Activated naive CD8-positive, alpha-beta T cell treated with anti-CD3 and anti-CD28 coated beads, Interleukin-2, amount 10 ng/mL, durations not matched to agents 7 days and 5 days (primary cell): ENCODE data around the gene CORO2B. TPM values are rescaled to one million over a fixed set of nuclear protein-coding genes. Genes with fewer than 3 reads are reported as not detected.
A peak's percentile ranks its signal among the peaks of the same experiment; 100 is the strongest.

Experiments used
- ATAC-seq: fragments of 150-1000 bp; cut with Tn5 transposase; one replicate; pipeline ENCODE4 v1.10.0; 2021; ENCODE audit warnings: low read depth, moderate library complexity
- POLR2A ChIA-PET: fragments of 350-600 bp; sonication (Branson Sonifier 250); formaldehyde crosslinking; loops from one replicate; lab custom pipeline; 2021; ENCODE audit warnings: antibody characterized with exemption; lab: Charles Lee
- DNase-seq: peaks from one replicate; pipeline ENCODE4 v3.0.0; 2021
- H3K27ac Mint-ChIP-seq: one replicate; pipeline ENCODE4 v1.8.0; 2022; ENCODE audit warnings: mild to moderate bottlenecking, mixed read lengths
- H3K27me3 Mint-ChIP-seq: one replicate; pipeline ENCODE4 v1.8.0; 2022; ENCODE audit warnings: mild to moderate bottlenecking, moderate library complexity, mixed read lengths
- H3K36me3 Mint-ChIP-seq: one replicate; pipeline ENCODE4 v1.8.0; 2021; ENCODE audit warnings: mild to moderate bottlenecking, mixed read lengths
- H3K4me1 Mint-ChIP-seq: one replicate; pipeline ENCODE4 v1.8.0; 2021; ENCODE audit warnings: mixed read lengths
- H3K4me3 Mint-ChIP-seq: one replicate; pipeline ENCODE4 v1.8.0; 2022; ENCODE audit warnings: mild to moderate bottlenecking, moderate library complexity, mixed read lengths
- H3K9me3 Mint-ChIP-seq: one replicate; pipeline ENCODE4 v1.8.0; 2021; ENCODE audit warnings: mixed read lengths
- total RNA-seq, 2 experiments: library from RNA; stranded (reverse); gene quantifications; one replicate each; pipeline ENCODE4 v1.2.3, GENCODE V29; 2021

The CORO2B gene
- total RNA-seq, 2 experiments from 2014 or later, result not detected

GRCh38 chr15:68550004-68550403, 28.8 kb upstream of the CORO2B start:
- H3K4me1 Mint-ChIP-seq, result peaks cover 5% of the 10 kb centered on the region
- DNase-seq, result no peak
- H3K27ac Mint-ChIP-seq, result no peak overlapping the region
- H3K9me3 Mint-ChIP-seq, result no peaks in the 10 kb centered on the region
- no peaks in the 10 kb centered on the region for H3K36me3 Mint-ChIP-seq
- no peak overlapping the region for H3K4me3 Mint-ChIP-seq
- POLR2A ChIA-PET, result interaction anchor here (0.8 kb wide), 1 partner anchor 244 kb away, joined by 3 read pairs; no protein-coding TSS in a partner anchor
- peaks cover 31% of the 10 kb centered on the region for H3K27me3 Mint-ChIP-seq
- no peak for ATAC-seq

GRCh38 chr15:68550498-68551295, 28.1 kb upstream of the CORO2B start:
- ATAC-seq (peak; percentile 52), DNase-seq (peak; percentile 78)
- no peaks in the 10 kb centered on the region for H3K36me3 Mint-ChIP-seq
- POLR2A ChIA-PET, result interaction anchor here (0.8 kb wide), 1 partner anchor 244 kb away, joined by 3 read pairs; no protein-coding TSS in a partner anchor
- H3K4me1 Mint-ChIP-seq, result peaks cover 5% of the 10 kb centered on the region
- H3K4me3 Mint-ChIP-seq, result no peak overlapping the region
- H3K9me3 Mint-ChIP-seq, result no peaks in the 10 kb centered on the region
- no peak overlapping the region for H3K27ac Mint-ChIP-seq
- peaks cover 31% of the 10 kb centered on the region for H3K27me3 Mint-ChIP-seq

- DNase-seq (no peak), ATAC-seq (no peak)
- Mint-ChIP-seq H3K9me3 (no peaks in the 10 kb centered on the region), H3K27ac (no peak overlapping the region), H3K4me3 (no peak overlapping the region), H3K36me3 (no peaks in the 10 kb centered on the region), H3K4me1 (peaks cover 5% of the 10 kb centered on the region), H3K27me3 (peaks cover 30% of the 10 kb centered on the region)
- POLR2A ChIA-PET, result no interaction called here
Observed at GRCh38 chr15:68551296-68551635, 27.5 kb upstream of the CORO2B start.

- peaks cover 23% of the 10 kb centered on the region for H3K27me3 Mint-ChIP-seq
- DNase-seq (no peak), ATAC-seq (no peak)
- POLR2A ChIA-PET, result no interaction called here
- no peaks in the 10 kb centered on the region for H3K9me3 Mint-ChIP-seq
- H3K27ac Mint-ChIP-seq, result no peak overlapping the region
- H3K4me3 Mint-ChIP-seq, result no peak overlapping the region
- peaks cover 5% of the 10 kb centered on the region for H3K4me1 Mint-ChIP-seq
- H3K36me3 Mint-ChIP-seq, result no peaks in the 10 kb centered on the region
Observed at GRCh38 chr15:68552344-68552743, 26.4 kb upstream of the CORO2B start.

GRCh38 chr15:68552773-68553172, 26.0 kb upstream of the CORO2B start:
- no peak for DNase-seq
- Mint-ChIP-seq H3K9me3 (no peaks in the 10 kb centered on the region), H3K4me3 (no peak overlapping the region), H3K27me3 (peaks cover 21% of the 10 kb centered on the region), H3K36me3 (no peaks in the 10 kb centered on the region), H3K4me1 (peaks cover 5% of the 10 kb centered on the region), H3K27ac (no peak overlapping the region)
- no peak for ATAC-seq
- POLR2A ChIA-PET, result no interaction called here

- POLR2A ChIA-PET, result no interaction called here
- H3K27me3 Mint-ChIP-seq, result peaks cover 25% of the 10 kb centered on the region
Observed at GRCh38 chr15:68553314-68553993, 25.3 kb upstream of the CORO2B start.

GRCh38 chr15:68553994-68554720, 24.6 kb upstream of the CORO2B start:
- no peaks in the 10 kb centered on the region for H3K9me3 Mint-ChIP-seq
- H3K27me3 Mint-ChIP-seq, result peaks cover 26% of the 10 kb centered on the region
- ATAC-seq (no peak), DNase-seq (peak; percentile 57)
- peaks cover 10% of the 10 kb centered on the region for H3K4me1 Mint-ChIP-seq
- POLR2A ChIA-PET, result no interaction called here
- no peak overlapping the region for H3K27ac Mint-ChIP-seq
- no peak overlapping the region for H3K4me3 Mint-ChIP-seq
- no peaks in the 10 kb centered on the region for H3K36me3 Mint-ChIP-seq

More at GRCh38 chr15:68553314-68553993, 25.3 kb upstream of the CORO2B start:
- no peaks in the 10 kb centered on the region for H3K9me3 Mint-ChIP-seq
- H3K27ac Mint-ChIP-seq, result no peak overlapping the region
- DNase-seq, result no peak
- H3K4me1 Mint-ChIP-seq, result peaks cover 5% of the 10 kb centered on the region
- H3K4me3 Mint-ChIP-seq, result no peak overlapping the region
- no peaks in the 10 kb centered on the region for H3K36me3 Mint-ChIP-seq
- no peak for ATAC-seq

GRCh38 chr15:68554721-68555678, 23.8 kb upstream of the CORO2B start:
- Mint-ChIP-seq H3K36me3 (no peaks in the 10 kb centered on the region), H3K27me3 (peaks cover 25% of the 10 kb centered on the region), H3K27ac (no peak overlapping the region), H3K4me1 (peaks cover 17% of the 10 kb centered on the region), H3K4me3 (no peak overlapping the region), H3K9me3 (no peaks in the 10 kb centered on the region)
- ATAC-seq (no peak), DNase-seq (no peak)
- POLR2A ChIA-PET, result no interaction called here

GRCh38 chr15:68555679-68556037, 23.1 kb upstream of the CORO2B start:
- POLR2A ChIA-PET, result no interaction called here
- H3K27me3 Mint-ChIP-seq, result peaks cover 29% of the 10 kb centered on the region
- peaks cover 16% of the 10 kb centered on the region for H3K4me1 Mint-ChIP-seq
- ATAC-seq (no peak), DNase-seq (no peak)
- H3K4me3 Mint-ChIP-seq, result no peak overlapping the region
- H3K9me3 Mint-ChIP-seq, result no peaks in the 10 kb centered on the region
- H3K36me3 Mint-ChIP-seq, result no peaks in the 10 kb centered on the region
- H3K27ac Mint-ChIP-seq, result no peak overlapping the region

GRCh38 chr15:68556139-68556990, 22.4 kb upstream of the CORO2B start:
- no peak for DNase-seq
- POLR2A ChIA-PET, result no interaction called here
- Mint-ChIP-seq H3K4me1 (peaks cover 16% of the 10 kb centered on the region), H3K27ac (no peak overlapping the region), H3K4me3 (no peak overlapping the region), H3K9me3 (no peaks in the 10 kb centered on the region), H3K27me3 (peaks cover 32% of the 10 kb centered on the region), H3K36me3 (no peaks in the 10 kb centered on the region)
- ATAC-seq, result no peak

- ATAC-seq, result no peak
- H3K9me3 Mint-ChIP-seq, result no peaks in the 10 kb centered on the region
- H3K36me3 Mint-ChIP-seq, result no peaks in the 10 kb centered on the region
- no peak for DNase-seq
- no peak overlapping the region for H3K4me3 Mint-ChIP-seq
- peaks cover 34% of the 10 kb centered on the region for H3K27me3 Mint-ChIP-seq
- POLR2A ChIA-PET, result interaction anchor here (0.6 kb wide), 1 partner anchor 348 kb away, joined by 3 read pairs; no protein-coding TSS in a partner anchor
- no peak overlapping the region for H3K27ac Mint-ChIP-seq
- peaks cover 16% of the 10 kb centered on the region for H3K4me1 Mint-ChIP-seq
Observed at GRCh38 chr15:68557469-68558317, 21.1 kb upstream of the CORO2B start.
